ENCODE measurements around the gene CBFA2T3.
"Not testable (repeated sequence)": the region's sequence is repeated elsewhere in the genome, so short reads cannot be mapped to it uniquely, and the experiment has no call there.

CBFA2T3 gene

GRCh38 chr16:89017543-89018281, 40.7 kb upstream of the CBFA2T3 start:
- Mint-ChIP-seq H3K9me3 (peaks cover 7% of the 10 kb centered on the region), H3K36me3 (no peaks in the 10 kb centered on the region), H3K27ac (no peak overlapping the region), H3K4me3 (no peak overlapping the region), H3K27me3 (peaks cover 13% of the 10 kb centered on the region), H3K4me1 (peaks cover 3% of the 10 kb centered on the region)
- CTCF ChIA-PET = no interaction called here
- no peak for DNase-seq

- peaks cover 13% of the 10 kb centered on the region for H3K27me3 Mint-ChIP-seq
- H3K4me1 Mint-ChIP-seq, CTCF ChIA-PET, DNase-seq, H3K36me3 Mint-ChIP-seq, H3K27ac Mint-ChIP-seq, H3K9me3 Mint-ChIP-seq, H3K4me3 Mint-ChIP-seq: not testable (repeated sequence)
Observed at GRCh38 chr16:89016561-89016960, 39.6 kb upstream of the CBFA2T3 start.

- no peaks in the 10 kb centered on the region for H3K36me3 Mint-ChIP-seq
- peaks cover 3% of the 10 kb centered on the region for H3K4me1 Mint-ChIP-seq
- H3K4me3 Mint-ChIP-seq = no peak overlapping the region
- H3K9me3 Mint-ChIP-seq = peaks cover 7% of the 10 kb centered on the region
- CTCF ChIA-PET = no interaction called here
- H3K27me3 Mint-ChIP-seq = peaks cover 13% of the 10 kb centered on the region
- no peak overlapping the region for H3K27ac Mint-ChIP-seq
- DNase-seq = no peak
Observed at GRCh38 chr16:89015271-89015859, 38.4 kb upstream of the CBFA2T3 start.

GRCh38 chr16:89014403-89015230, 37.6 kb upstream of the CBFA2T3 start:
- CTCF ChIA-PET = no interaction called here
- peaks cover 13% of the 10 kb centered on the region for H3K27me3 Mint-ChIP-seq
- no peaks in the 10 kb centered on the region for H3K36me3 Mint-ChIP-seq
- no peaks in the 10 kb centered on the region for H3K4me1 Mint-ChIP-seq
- no peak for DNase-seq
- no peak overlapping the region for H3K27ac Mint-ChIP-seq
- no peak overlapping the region for H3K4me3 Mint-ChIP-seq
- H3K9me3 Mint-ChIP-seq = peaks cover 10% of the 10 kb centered on the region

GRCh38 chr16:89013692-89014402, 36.8 kb upstream of the CBFA2T3 start:
- CTCF ChIA-PET = no interaction called here
- Mint-ChIP-seq H3K4me3 (no peak overlapping the region), H3K9me3 (peaks cover 15% of the 10 kb centered on the region), H3K27ac (no peak overlapping the region), H3K4me1 (no peaks in the 10 kb centered on the region), H3K27me3 (peaks cover 13% of the 10 kb centered on the region), H3K36me3 (no peaks in the 10 kb centered on the region)
- DNase-seq = no peak

- no peaks in the 10 kb centered on the region for H3K4me1 Mint-ChIP-seq
- H3K27ac Mint-ChIP-seq = no peak overlapping the region
- peaks cover 13% of the 10 kb centered on the region for H3K27me3 Mint-ChIP-seq
- DNase-seq = no peak
- peaks cover 15% of the 10 kb centered on the region for H3K9me3 Mint-ChIP-seq
- H3K4me3 Mint-ChIP-seq = no peak overlapping the region
- H3K36me3 Mint-ChIP-seq = no peaks in the 10 kb centered on the region
- CTCF ChIA-PET = no interaction called here
Observed at GRCh38 chr16:89013111-89013510, 36.1 kb upstream of the CBFA2T3 start.

GRCh38 chr16:89012622-89012995, 35.6 kb upstream of the CBFA2T3 start:
- DNase-seq = no peak
- peaks cover 13% of the 10 kb centered on the region for H3K27me3 Mint-ChIP-seq
- H3K4me1 Mint-ChIP-seq = no peaks in the 10 kb centered on the region
- CTCF ChIA-PET = no interaction called here
- no peak overlapping the region for H3K4me3 Mint-ChIP-seq
- no peak overlapping the region for H3K27ac Mint-ChIP-seq
- peaks cover 15% of the 10 kb centered on the region for H3K9me3 Mint-ChIP-seq
- H3K36me3 Mint-ChIP-seq = no peaks in the 10 kb centered on the region

GRCh38 chr16:89011909-89012621, 35.1 kb upstream of the CBFA2T3 start:
- no peak overlapping the region for H3K4me3 Mint-ChIP-seq
- no peaks in the 10 kb centered on the region for H3K36me3 Mint-ChIP-seq
- no peaks in the 10 kb centered on the region for H3K4me1 Mint-ChIP-seq
- peaks cover 18% of the 10 kb centered on the region for H3K27me3 Mint-ChIP-seq
- H3K9me3 Mint-ChIP-seq = peaks cover 15% of the 10 kb centered on the region
- H3K27ac Mint-ChIP-seq = no peak overlapping the region
- CTCF ChIA-PET = no interaction called here
- no peak for DNase-seq

- no peak overlapping the region for H3K4me3 Mint-ChIP-seq
- H3K27ac Mint-ChIP-seq = no peak overlapping the region
- no peaks in the 10 kb centered on the region for H3K36me3 Mint-ChIP-seq
- H3K9me3 Mint-ChIP-seq = peaks cover 8% of the 10 kb centered on the region
- DNase-seq = no peak
- H3K27me3 Mint-ChIP-seq = peaks cover 28% of the 10 kb centered on the region
- no peaks in the 10 kb centered on the region for H3K4me1 Mint-ChIP-seq
- CTCF ChIA-PET = no interaction called here
Observed at GRCh38 chr16:89010210-89010925, 33.4 kb upstream of the CBFA2T3 start.

- Mint-ChIP-seq H3K9me3 (peaks cover 8% of the 10 kb centered on the region), H3K27ac (no peak overlapping the region), H3K27me3 (peaks cover 36% of the 10 kb centered on the region), H3K4me3 (no peak overlapping the region), H3K4me1 (no peaks in the 10 kb centered on the region), H3K36me3 (no peaks in the 10 kb centered on the region)
- CTCF ChIA-PET = no interaction called here
- DNase-seq = peak; percentile 71
Observed at GRCh38 chr16:89009343-89010209, 32.6 kb upstream of the CBFA2T3 start.

GRCh38 chr16:89008796-89009195, 31.8 kb upstream of the CBFA2T3 start:
- CTCF ChIA-PET, H3K36me3 Mint-ChIP-seq, H3K4me1 Mint-ChIP-seq, H3K4me3 Mint-ChIP-seq, H3K9me3 Mint-ChIP-seq, DNase-seq, H3K27ac Mint-ChIP-seq: not testable (repeated sequence)
- H3K27me3 Mint-ChIP-seq = peaks cover 40% of the 10 kb centered on the region

GRCh38 chr16:89007371-89008249, 30.6 kb upstream of the CBFA2T3 start:
- Mint-ChIP-seq H3K27me3 (peaks cover 38% of the 10 kb centered on the region), H3K36me3 (no peaks in the 10 kb centered on the region)
- CTCF ChIA-PET = no interaction called here

More at GRCh38 chr16:89007371-89008249, 30.6 kb upstream of the CBFA2T3 start:
- H3K4me3 Mint-ChIP-seq = no peak overlapping the region
- peaks cover 8% of the 10 kb centered on the region for H3K9me3 Mint-ChIP-seq
- H3K27ac Mint-ChIP-seq = no peak overlapping the region
- no peaks in the 10 kb centered on the region for H3K4me1 Mint-ChIP-seq
- no peak for DNase-seq

Data from activated naive CD4-positive, alpha-beta T cell treated with anti-CD3 and anti-CD28 coated beads, Interleukin-2, amount 10 ng/mL, durations not matched to agents 7 days and 5 days (primary cell).